Activated CD4-positive, alpha-beta T cell treated with anti-CD3 and anti-CD28 coated beads for 1 hour (primary cell): ENCODE measurements around the gene NUP98.
"Not testable (repeated sequence)": the region's sequence is repeated elsewhere in the genome, so short reads cannot be mapped to it uniquely, and the experiment has no call there.

Source experiments
- DNase-seq: peaks from one replicate; pipeline ENCODE4 v3.0.0-alpha.2; 2020

Gene NUP98

DNA sequence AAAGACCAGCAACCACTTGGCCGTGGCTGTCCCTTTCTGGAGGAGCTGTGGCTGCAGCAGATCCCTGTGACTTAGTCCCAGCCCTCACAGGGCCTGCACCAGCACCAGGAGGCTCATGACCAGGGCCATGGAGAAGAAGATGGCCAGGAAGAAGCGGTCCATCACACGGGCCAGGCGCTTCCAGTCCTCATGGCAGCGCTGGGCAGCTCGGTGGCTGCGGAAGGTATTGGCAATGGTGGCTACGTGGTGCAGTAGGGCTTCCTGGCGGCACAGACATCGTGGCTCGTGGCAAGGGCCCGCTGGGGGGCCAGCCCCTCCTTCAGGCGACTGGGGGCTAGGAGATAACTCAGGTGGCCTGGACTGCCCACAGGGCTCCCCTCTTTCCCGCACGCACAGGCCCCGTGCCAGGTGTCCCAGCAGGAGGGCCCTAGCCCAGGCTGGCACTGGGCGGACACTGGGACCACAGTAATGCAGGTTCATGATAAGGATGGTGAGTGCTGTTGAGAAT is 131.3 kb downstream of the NUP98 start:
- no peak for DNase-seq

DNA sequence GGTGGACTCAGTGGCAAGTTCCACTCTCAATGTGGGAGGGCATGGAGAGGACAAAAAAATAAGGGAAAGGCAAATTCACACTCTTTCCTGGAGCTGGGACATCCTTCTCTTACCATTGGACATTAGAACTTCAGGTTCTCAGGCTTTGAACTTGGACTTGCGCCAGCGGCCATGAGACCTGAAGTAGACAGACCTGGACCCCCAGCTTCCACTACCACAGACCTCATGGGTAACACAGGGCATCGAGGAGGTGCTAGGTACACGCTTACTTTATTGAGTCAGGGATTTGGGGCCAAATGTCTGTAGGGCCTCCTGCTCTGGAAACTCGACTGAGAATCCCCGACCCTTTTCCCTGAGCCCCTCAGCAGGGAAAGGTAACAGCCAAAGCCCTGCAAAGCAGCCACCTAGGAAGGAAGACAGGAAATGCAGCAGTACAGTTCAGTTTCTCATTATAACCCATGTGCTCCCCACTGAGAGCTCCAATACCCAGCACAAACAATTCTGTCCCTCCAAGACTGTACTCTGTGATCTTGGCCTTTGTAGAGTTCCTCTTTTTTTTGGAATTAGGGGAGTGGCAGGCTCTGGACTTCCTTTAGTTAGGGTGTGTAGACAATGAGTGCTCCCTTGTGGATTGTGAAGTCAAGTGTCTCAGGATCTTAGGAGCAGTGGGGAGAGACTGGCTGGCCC is 131.9 kb downstream of the NUP98 start:
- DNase-seq: no peak

DNA sequence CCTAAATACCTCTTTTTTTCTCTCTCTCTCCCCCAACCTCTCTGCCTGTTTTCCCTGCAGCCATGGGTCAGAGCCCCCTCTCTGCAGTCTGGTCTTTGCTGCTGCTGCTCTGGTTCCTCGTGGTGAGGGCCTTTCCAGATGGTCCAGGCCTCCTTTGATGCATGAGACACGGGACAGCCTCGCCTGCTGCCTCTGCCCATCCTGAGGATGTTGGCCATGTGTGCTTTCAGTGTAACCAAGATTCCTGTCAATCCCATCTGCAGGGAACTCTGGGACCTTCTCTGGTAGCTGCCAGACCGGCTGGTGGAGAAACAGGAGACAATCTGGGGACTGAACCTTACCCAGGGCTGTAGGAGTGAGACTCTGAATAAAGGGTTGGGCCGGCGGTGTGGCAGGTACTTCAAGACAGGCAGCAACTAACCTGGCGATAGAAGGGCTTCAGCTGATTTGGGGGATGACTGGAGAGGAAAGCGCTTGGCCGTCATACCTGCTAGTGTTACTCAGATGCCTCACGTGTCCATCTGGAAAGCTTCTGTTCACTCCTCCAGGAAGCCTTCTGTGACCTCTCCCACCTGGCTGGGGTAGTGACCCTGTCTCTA is 133.2 kb downstream of the NUP98 start:
- no peak for DNase-seq

DNA sequence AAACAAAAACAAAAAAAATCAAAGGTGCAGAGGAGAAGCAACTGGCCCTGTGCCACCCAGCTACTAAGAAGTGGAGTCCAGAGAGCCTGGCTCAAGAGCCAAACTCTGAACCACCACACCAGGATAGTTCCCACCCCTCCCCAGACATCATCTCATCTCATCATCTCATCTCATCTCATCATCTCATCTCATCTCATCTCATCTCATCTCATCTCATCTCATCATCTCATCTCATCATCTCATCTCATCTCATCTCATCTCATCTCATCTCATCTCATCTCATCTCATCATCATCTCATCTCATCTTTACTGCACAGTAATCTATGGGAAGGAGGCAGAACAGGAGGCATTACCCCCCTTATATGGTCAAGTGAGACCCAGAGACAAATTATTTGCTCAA is 134.5 kb downstream of the NUP98 start:
- DNase-seq: no peak

DNA sequence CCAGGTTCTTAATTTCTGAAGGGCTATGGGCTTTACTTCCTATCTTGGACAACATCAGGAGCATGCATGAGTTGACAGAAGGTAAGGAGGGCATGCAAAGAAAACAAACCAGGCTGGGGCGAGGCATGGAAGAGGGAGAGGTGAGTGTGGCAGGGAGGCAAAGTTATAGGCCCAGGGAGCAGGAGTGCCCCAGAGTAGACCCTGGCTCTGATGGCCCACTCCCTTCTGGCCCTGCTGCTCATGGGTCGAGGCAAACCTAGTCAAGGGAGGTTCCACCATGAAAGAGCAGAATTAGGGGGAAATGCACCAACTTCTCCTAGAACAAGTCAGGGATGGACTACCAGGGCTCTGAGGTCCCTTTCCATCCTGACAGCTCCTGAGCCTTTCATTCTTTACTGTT is 136.4 kb downstream of the NUP98 start:
- no peak for DNase-seq

DNA sequence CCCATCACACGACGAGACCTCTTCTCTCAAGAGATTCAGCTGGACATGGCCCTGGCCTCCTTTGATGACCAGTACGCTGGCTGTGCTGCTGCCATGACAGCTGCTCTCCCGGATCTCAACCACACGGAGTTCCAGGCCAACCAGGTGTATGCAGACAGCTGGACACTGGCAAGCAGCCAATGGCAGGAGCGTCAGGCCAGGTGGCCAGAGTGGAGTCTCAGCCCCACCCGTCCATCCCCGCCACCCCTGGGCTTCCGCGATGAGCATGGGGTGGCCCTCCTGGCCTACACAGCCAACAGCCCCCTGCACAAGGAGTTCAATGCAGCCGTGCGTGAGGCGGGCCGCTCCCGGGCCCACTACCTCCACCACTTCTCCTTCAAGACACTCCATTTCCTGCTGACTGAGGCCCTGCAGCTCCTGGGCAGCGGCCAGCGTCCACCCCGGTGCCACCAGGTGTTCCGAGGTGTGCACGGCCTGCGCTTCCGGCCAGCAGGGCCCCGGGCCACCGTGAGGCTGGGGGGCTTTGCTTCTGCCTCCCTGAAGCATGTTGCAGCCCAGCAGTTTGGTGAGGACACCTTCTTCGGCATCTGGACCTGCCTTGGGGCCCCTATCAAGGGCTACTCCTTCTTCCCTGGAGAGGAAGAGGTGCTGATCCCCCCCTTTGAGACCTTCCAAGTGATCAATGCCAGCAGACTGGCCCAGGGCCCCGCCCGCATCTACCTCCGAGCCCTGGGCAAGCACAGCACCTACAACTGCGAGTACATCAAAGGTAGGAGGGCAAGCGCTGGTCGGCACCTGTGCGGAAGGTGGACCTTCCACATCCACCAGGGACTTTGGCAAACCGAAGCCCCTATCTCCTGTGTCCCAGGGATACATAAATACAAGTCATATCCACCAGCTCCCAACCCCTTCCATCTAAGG is 137.5 kb downstream of the NUP98 start:
- no peak for DNase-seq

DNA sequence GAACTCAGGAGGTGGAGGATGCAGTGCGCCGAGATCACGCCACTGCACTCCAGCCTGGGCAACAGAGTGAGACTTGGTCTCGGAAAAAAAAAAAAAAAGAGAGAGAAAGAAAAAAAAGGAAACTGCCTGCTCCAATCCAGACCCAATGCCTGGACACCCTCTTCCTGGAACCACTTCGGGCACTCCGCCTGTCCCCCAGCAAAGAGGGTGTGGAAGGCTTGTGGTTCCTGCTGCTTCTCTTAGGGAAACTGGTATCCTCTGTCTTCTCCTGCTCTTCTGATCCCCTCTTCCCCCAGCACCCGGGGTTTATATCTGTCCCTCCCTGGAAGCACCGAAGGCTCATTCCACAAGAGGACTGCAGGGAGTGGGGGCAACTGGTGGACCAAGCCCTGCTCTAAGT is 139.1 kb downstream of the NUP98 start:
- no peak for DNase-seq

DNA sequence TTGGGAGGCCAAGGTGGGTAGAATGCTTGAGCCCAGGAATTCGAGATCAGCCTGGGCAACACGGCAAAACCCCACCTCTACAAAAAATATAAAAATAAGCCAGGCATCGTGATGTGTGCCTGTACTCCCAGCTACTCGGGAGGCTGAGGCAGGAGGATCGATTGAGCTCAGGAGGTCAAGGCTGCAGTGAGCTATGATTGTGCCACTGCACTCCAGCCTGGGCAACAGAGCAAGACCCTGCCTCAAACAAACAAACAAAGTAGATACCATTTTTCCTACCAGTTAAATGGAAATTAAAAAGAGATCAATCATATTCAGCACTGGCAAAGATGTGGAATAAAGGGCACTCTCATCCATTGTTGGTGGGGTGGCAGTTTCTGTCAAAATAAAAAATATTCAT is 140.0 kb downstream of the NUP98 start:
- not testable (repeated sequence) for DNase-seq

DNA sequence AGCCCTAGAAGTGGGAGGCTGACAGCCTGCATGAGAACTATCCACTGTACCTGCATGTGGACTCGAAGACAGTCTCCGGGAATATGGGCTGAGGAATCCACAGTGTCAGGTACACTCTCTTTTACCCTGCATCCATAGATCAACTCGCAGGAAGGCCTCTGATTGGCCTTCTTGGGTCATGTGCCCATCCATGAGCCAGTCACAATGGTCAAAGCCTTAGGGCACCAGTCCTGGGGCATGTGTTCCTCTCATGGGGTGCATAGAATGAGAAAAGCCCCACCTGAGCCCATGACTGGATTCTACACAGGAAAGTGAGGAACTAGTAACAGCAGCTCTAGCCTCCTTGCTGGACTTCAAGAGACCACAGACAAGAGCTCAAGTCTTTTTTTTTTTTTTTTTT is 141.8 kb downstream of the NUP98 start:
- no peak for DNase-seq

DNA sequence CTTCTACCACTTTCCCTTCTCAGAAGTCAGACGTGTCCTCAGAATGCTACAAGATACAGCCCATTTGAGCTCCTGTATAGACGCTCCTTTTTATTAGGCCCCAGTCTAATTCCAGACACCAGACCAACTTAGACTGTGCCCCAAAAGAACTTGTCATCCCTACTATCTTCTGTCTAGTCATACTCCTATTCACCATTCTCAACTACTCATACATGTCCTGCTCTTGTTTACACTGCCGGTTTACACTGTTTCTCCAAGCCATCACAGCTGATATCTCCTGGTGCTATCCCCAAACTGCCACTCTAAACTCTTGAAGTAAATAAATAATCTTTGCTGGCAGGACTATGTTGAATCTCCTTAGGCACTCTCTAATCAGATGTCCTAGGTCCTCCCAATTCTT is 144.8 kb downstream of the NUP98 start:
- DNase-seq: not testable (repeated sequence)

DNA sequence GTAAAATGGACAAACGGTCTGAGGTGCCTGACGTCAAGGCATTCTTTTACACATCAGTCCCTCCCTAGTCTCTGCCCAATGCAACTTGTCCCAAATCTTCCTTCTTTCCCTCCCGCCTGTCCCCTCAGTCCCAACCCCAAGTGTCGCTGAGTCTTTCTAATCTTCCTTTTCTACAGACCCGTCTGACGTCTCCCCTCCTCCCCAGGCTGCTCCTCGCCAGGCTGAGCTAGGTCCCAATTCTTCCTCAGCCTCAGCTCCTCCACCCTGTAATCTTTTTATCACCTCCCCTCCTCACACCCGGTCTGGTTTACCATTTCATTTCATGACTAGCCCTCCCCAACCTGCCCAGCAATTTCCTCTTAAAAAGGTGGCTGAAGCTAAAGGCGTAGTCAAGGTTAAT is 148.0 kb downstream of the NUP98 start:
- DNase-seq: not testable (repeated sequence)

DNA sequence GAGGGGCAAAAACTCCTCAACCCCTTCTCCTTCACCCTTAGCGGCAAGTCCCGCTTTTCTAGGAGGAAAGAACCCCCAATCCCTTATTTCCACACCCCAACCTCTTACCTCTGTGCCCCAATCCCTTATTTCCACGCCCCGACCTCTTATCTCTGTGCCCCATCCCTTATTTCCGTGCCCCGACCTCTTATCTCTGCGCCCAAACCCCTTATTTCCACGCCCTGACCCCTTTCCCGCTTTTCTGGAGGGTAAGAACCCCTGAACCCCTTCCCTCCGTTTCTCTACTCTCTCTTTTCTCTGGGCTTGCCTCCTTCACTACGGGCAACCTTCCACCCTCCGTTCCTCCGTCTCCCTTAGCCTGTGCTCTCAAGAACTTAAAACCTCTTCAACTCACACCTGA is 148.5 kb downstream of the NUP98 start:
- DNase-seq: not testable (repeated sequence)

DNA sequence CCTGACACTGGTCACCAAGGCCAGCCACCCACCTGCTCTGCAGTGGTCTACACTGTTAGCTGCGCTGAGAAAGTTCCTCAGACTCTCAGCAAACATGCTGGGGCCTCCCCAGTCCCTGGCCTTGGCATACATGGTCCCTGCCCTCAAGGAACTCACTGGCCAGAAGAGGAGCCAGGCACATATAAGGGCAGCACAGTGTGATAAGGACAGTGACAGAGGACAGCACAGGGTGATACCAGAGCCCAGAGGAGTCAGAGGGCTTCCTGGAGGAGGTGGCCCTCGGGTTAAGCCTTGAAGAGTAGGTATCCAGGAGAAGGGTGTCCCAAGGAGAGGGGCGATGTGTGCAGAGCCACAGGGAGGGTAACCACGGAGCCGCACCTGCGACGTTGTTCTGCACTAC is 151.8 kb downstream of the NUP98 start:
- DNase-seq: no peak

DNA sequence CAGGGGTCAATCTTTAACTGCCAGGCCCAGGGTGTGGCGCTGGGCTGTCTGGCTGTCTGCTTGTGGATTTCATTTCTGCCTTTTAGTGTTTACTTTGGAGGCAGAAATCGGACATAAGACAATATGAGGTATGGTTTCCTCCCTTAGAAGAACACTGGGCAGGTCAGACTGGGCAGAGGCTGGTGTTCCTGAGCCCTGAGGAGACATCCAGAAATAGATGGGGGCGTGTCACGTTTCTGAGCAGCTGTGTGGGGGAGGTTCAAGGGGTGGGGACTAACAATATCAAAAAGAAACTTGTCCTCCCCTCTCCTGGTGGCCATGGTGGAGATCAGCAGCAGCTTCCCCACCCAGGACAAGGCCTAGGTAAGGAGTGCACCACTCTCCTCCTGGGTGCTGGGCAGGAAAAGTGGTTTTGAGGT is 152.5 kb downstream of the NUP98 start, which contains the start of gene ART1:
ART1 (plus strand) TSS at position 312 of the 419 bp plus-strand sequence. CDS start 14,086 bp downstream, outside the sequence.
- DNase-seq: no peak

DNA sequence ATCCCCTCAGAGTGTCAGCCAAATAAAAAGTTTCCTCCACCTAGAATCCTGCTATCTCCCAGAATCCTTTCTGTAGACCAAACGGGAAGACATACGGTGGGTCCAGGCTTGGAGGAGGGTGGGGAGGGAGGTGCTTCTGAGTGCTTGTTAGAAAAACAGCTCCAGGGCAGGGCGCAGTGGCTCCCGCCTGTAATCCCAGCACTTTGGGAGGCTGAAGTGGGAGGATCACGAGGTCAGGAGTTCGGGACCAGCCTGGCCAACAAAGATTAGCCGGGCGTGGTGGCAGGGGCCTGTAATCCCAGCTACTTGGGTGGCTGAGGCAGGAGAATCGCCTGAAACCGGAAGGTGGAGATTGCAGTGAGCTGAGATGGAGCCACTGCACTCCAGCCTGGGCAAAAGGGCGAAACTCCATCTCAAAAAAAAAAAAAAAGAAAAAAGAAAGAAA is 154.2 kb downstream of the NUP98 start:
- DNase-seq: not testable (repeated sequence)

DNA sequence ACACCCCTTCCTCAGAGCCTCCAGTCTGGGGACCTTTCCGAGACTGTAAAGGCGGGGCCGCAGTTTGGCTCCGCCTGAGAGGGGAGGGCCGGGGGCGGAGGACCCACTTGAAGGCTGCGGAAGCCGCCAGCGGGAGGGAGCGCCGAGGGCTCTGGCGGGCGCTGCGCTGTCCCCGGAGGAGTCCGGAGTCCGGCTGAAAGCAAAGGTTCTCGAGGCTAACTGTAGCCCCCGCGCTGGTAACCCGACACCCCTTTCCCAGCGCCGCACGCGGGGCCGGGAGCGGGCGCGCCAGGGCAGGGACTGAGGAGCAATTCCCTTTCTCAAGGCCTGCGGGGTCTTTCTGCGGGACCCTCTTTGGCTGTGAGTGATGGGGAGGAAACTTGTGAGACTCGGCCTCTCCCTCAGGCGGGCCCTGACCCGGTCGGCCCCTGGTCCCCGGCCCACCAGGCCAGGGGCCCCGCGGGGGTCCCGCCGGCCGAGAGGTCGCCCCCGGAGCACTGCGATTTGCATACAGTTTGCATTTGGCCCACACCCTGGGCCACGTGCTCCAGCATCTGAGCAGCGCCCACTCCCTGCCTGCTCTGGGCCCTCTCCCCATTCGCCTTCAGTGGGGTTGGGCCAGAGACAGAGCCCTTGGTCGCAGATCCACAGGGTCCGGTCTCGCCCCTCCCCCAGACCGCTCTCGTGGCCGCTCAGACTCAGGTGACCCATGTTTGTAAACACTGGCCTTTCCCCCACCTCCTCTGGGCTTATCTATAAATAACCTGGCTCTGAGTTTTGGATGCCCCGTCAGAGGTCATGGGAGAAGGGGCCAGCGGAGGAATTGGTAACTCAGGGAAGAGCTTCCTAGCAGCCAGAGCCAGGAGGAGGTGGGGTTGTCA is 155.0 kb downstream of the NUP98 start:
- DNase-seq: peak; percentile 48

DNA sequence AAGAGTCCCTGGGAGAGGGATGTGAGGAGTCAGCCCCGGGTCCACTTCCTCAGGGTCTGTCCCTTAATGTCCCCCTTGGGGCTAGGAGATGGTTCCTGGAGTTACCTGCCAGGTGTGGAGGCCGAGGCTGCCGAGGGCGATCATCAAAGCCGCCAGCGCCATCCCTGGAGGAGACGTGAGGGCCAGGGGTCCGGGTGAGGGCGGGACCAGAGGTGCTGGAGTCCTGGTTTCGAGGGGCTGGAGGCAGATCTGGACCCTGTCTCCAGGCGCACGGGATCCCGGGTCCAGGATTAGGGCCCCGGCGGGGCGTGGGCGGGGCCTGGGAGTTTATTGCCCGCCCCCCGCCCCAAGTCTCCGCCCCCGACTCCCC is 155.7 kb downstream of the NUP98 start, which contains the start of gene ART5:
ART5 (minus strand) TSS at position 292 of the 370 bp plus-strand sequence; CDS start at position 162, 130 bp downstream.
- no peak for DNase-seq

DNA sequence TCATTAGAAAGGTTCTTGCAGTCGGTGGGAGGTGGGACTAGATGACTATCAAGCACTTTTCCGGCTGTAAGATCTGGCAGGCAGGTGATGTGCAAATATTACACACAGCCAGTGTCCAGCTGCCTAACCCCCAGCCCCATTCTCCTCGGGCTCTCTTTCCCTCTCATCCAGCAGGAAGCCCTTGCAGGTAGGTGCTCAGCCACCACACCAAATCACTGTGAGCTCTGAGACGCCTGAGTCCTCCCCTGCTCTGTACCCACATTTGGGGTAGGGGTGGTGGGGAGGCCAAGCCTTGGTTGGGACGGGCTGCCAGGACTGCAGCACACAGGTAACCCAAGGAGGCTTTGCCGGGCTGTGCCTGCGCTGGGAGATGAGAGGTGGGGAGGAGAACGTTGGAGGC is 156.2 kb downstream of the NUP98 start:
- no peak for DNase-seq

DNA sequence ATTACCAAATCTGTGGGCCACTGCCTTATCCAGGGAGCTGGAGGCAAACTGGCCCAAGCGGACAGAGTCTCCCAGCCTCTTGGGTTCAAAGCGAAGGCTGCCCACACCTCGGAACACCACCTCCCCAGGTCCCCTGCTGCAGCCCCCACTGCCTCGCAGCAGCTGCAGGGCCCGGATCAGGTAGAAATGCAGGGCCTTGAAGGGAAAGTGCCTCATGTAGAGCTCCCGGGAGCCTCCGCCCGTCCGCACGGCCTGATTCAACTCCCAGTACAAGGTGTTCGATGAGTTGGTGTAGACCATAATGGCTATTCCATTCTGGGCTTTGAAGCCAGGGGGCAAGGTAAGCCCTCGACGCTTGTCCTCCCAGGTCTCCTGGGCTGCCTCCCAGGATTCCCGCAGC is 157.5 kb downstream of the NUP98 start:
- no peak for DNase-seq

DNA sequence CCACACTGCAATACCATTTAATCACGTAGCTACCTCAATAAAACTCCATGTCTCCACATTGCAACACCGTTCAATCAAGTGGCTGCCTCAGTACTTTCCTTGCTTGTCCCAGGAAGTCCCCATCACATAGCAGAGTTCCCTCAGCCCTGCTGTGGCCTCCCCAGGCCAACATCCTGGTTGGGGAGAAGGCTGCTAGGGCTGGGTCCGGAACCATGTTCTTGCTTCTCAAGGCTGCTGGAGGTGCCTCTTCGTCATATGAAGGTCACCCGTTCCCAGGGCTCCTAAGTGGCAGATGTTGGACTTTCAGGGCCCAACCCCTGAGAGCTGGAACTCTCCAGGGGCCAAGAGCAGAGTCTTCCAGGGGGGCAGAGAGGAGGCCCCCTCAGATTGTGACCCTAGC is 158.8 kb downstream of the NUP98 start:
- DNase-seq: no peak

DNA sequence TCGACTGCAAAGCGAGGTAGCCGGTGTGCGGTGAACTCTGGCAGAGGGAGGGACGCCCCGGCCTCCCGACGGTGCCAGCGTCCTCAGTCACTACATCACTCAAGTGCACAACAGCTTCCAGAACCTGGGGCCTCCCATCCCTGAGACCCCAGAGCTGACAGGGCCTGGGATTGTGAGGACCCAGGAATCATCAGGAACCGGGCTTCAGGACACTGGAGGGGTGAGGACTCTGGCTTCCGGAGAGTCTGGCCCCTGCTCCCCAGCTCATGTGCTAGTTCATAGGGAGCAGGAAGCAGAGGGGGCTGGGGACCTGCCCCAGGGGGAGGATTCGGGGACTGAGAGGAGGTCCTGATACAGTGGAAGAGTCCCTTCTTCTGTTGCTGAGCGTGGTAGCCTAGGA is 160.2 kb downstream of the NUP98 start:
- no peak for DNase-seq

DNA sequence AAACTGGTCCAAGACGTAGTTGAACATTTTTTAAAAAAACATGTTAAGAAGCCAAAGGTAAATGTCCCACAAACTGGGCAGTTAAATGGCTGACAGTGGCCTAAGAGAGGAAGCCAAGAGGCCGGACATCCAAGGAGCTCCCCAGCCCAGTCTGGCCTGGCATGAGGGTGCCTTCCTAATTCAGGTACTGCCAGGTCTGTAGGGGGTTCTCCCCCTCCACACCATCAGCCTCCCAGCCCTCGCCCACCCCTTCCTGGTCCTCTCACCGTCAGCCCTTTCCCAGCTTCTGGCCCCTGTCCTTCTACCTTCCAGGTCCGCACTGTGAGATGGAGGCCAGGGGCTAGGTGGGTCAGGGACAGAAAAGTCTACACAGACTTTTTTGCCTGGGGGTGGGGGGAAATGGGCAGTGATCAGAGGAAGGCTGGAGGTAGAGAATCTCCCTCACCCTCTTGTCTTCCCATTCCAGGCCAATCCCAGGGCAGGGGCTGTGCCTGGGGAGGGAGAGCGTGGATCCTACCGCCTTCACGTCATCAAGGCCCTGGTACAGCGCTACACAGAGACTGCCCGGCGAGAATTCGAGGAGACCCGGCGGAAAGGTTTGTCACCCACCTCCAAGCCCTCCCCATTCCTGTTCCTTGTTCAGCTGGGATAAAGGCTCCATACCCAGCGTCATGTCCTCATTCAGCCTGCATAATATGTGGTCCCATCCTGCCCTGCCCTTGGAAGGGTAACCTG is 161.5 kb downstream of the NUP98 start:
- no peak for DNase-seq
